Measurements from ENCODE around the gene IFT122.
"Not testable (repeated sequence)": the region's sequence is repeated elsewhere in the genome, so short reads cannot be mapped to it uniquely, and the experiment has no call there.

The IFT122 gene

GRCh38 chr3:129483870-129484269 is 43.8 kb downstream of the IFT122 start:
- no peak for TF ChIP-seq CTCF (IDR thresholded peaks at IDR 0.05; ENCODE audit: borderline replicate concordance, insufficient read depth, low read depth, low read length)
- no peak overlapping the region for H3K4me3 ChIP-seq (ENCODE audit: low read depth, low read length)

GRCh38 chr3:129485146-129485545 is 45.1 kb downstream of the IFT122 start:
- not testable (repeated sequence) for H3K4me3 ChIP-seq (ENCODE audit: low read depth, low read length)

- no peak for TF ChIP-seq CTCF (IDR thresholded peaks at IDR 0.05; ENCODE audit: borderline replicate concordance, insufficient read depth, low read depth, low read length)
- no peak overlapping the region for H3K4me3 ChIP-seq (ENCODE audit: low read depth, low read length)
These were observed 46.0 kb downstream of the IFT122 start for GRCh38 chr3:129485721-129486663.

- no peak overlapping the region for H3K4me3 ChIP-seq (ENCODE audit: low read depth, low read length)
- TF ChIP-seq CTCF (IDR thresholded peaks at IDR 0.05; ENCODE audit: borderline replicate concordance, insufficient read depth, low read depth, low read length): no peak
These were observed 46.6 kb downstream of the IFT122 start for GRCh38 chr3:129486664-129487035.

GRCh38 chr3:129487183-129487867 is 47.3 kb downstream of the IFT122 start:
- no peak overlapping the region for H3K4me3 ChIP-seq (ENCODE audit: low read depth, low read length)
- no peak for TF ChIP-seq CTCF (IDR thresholded peaks at IDR 0.05; ENCODE audit: borderline replicate concordance, insufficient read depth, low read depth, low read length)

- H3K4me3 ChIP-seq (ENCODE audit: low read depth, low read length): not testable (repeated sequence)
These were observed 47.9 kb downstream of the IFT122 start for GRCh38 chr3:129487868-129488335.

GRCh38 chr3:129489258-129489657 is 49.2 kb downstream of the IFT122 start:
- not testable (repeated sequence) for H3K4me3 ChIP-seq (ENCODE audit: low read depth, low read length)

- H3K4me3 ChIP-seq (ENCODE audit: low read depth, low read length): no peak overlapping the region
- peak; percentile 85 for TF ChIP-seq CTCF (IDR thresholded peaks at IDR 0.05; ENCODE audit: borderline replicate concordance, insufficient read depth, low read depth, low read length)
These were observed 50.2 kb downstream of the IFT122 start for GRCh38 chr3:129490273-129490675.

GRCh38 chr3:129491077-129491476 is 51.1 kb downstream of the IFT122 start:
- H3K4me3 ChIP-seq (ENCODE audit: low read depth, low read length): not testable (repeated sequence)
